Right cardiac atrium (tissue), 5 donors: ENCODE measurements around the gene CEACAM18. TPM values are rescaled to one million over a fixed set of nuclear protein-coding genes. Genes with fewer than 3 reads are reported as not detected.
A peak's percentile ranks its signal among the peaks of the same experiment; 100 is the strongest.

Source experiments
- ATAC-seq, 2 donors: fragments of 200-7000 bp; cut with Tn5 transposase; one replicate each; pipeline versions ENCODE4 v1.8.0 to v1.9.1; 2020; ENCODE audit warnings: moderate library complexity in 2 of 2, mild to moderate bottlenecking in 1 of 2
- DNase-seq, 3 donors: peaks; one replicate each; pipeline ENCODE4 v3.0.0-alpha.2; 2020
- H3K27ac ChIP-seq: one replicate; pipeline ENCODE4 v1.5.1; 2013; ENCODE audit warnings: mild to moderate bottlenecking, low read length, control low read depth, moderate library complexity
- H3K27me3 ChIP-seq: one replicate; pipeline ENCODE4 v1.6.1; 2013; ENCODE audit not compliant: control insufficient read depth, insufficient read depth
- H3K4me1 ChIP-seq: one replicate; pipeline ENCODE4 v1.6.1; 2013; ENCODE audit warnings: low read length; ENCODE audit not compliant: control insufficient read depth, insufficient read depth
- H3K4me3 ChIP-seq: one replicate; pipeline ENCODE4 v1.5.1; 2013; ENCODE audit warnings: low read length, control low read depth
- H3K9me3 ChIP-seq: one replicate; pipeline ENCODE4 v1.6.1; 2013; ENCODE audit warnings: low read length; ENCODE audit not compliant: control insufficient read depth
- WGBS: extraction: QIAGEN DNeasy Blood & Tissue Kit; methylation state at CpG from one replicate; pipeline ENCODE4 v1.1.7; 2013; 5-methylcytosine and 5-hydroxymethylcytosine counted together
- intact Hi-C, 4 donors: fragments of 100-400 bp; cut with DNase I; formaldehyde crosslinking; loops; one replicate each; pipeline versions ENCODE4 v1.11.0 to v1.14.0; 2022 to 2023
- polyA plus RNA-seq: library from polyadenylated mRNA; stranded (reverse); fragments of 200-250 nt; gene quantifications from one replicate; pipeline ENCODE4 v1.2.3, GENCODE V29; 2013
- total RNA-seq, 4 donors: library from RNA; stranded (reverse); fragmentation: NEBNext Ultra II Directional; extraction: Animal tissue kit (Norgen Biotek cat#: 25700); gene quantifications; one replicate each; pipeline ENCODE4 v1.2.1, GENCODE V29; 2021
- donor health status: healthy with polysubstance abuse.
- donor health status: DM: no; HTN: yes; CAD: no.
- donor health status: DM: no; HTN: no; CAD: no.
- donor health status: DM: no; HTN: yes; CAD: no; lungs with severe emphysema.
- donor health status: DM: yes; HTN: yes; CAD: no.

CEACAM18 gene
- total and polyA plus RNA-seq, 5 donors: not detected

DNA sequence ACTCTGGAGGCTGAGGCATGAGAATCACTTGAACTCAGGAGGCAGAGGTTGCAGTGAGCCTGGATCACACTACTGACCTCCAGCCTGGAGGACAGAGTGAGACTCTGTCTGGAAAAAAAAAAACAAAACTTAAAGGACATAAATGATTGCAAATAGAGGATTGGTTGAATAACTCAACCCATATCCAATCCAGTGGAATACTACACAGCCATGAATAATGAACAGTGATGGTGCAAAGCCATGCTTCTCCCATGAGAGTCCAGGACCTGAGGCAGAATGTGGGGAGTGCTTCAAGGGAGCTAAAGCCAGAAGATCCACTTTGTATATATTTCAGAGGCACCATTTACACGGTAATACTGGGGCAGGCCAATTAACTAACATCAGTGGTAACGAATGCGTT is 2.2 kb upstream of the CEACAM18 start:
- WGBS: 92% methylated on average over 3 of the region's 3 CpGs

DNA sequence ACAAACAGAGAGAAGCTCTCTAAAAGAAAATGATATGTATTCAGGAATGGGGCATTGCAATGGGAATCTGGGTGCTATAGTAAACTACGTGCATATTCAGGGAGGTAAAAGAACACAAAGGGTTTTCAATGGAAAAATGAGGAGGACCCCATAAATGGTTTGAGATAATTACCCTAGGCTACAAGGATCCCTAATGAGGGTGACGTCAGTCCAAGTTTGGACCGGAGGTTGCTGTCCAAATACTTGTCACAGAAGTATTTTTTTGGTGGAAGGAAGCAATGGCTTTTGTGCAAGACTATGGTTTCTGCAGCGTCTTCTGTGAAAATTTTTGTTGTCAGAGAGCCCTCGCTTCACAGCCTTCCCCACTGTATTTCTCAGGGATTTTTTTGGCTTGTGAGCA is 995 bp upstream of the CEACAM18 start:
- DNase-seq (no peak), ATAC-seq (no peak)
- H3K27ac ChIP-seq: no peak overlapping the region
- no peaks in the 10 kb centered on the region for H3K27me3 ChIP-seq
- no peaks in the 10 kb centered on the region for H3K9me3 ChIP-seq
- intact Hi-C loops: loop anchor here in 1 of 4 donors (10.0 kb wide), 1 partner anchor 337 kb away; no protein-coding TSS in a partner anchor
- no peak overlapping the region for H3K4me3 ChIP-seq
- WGBS: 55% methylated on average over 5 of the region's 5 CpGs
- no peaks in the 10 kb centered on the region for H3K4me1 ChIP-seq

More for the DNA sequence above, 2.2 kb upstream of the CEACAM18 start:
- H3K27me3 ChIP-seq: no peaks in the 10 kb centered on the region
- ATAC-seq: no peak
- no peak overlapping the region for H3K27ac ChIP-seq
- H3K4me1 ChIP-seq: no peaks in the 10 kb centered on the region
- intact Hi-C loops: loop anchor here in 1 of 4 donors (10.0 kb wide), 1 partner anchor 339 kb away; no protein-coding TSS in a partner anchor
- H3K9me3 ChIP-seq: no peaks in the 10 kb centered on the region
- DNase-seq: no peak
- H3K4me3 ChIP-seq: no peak overlapping the region

DNA sequence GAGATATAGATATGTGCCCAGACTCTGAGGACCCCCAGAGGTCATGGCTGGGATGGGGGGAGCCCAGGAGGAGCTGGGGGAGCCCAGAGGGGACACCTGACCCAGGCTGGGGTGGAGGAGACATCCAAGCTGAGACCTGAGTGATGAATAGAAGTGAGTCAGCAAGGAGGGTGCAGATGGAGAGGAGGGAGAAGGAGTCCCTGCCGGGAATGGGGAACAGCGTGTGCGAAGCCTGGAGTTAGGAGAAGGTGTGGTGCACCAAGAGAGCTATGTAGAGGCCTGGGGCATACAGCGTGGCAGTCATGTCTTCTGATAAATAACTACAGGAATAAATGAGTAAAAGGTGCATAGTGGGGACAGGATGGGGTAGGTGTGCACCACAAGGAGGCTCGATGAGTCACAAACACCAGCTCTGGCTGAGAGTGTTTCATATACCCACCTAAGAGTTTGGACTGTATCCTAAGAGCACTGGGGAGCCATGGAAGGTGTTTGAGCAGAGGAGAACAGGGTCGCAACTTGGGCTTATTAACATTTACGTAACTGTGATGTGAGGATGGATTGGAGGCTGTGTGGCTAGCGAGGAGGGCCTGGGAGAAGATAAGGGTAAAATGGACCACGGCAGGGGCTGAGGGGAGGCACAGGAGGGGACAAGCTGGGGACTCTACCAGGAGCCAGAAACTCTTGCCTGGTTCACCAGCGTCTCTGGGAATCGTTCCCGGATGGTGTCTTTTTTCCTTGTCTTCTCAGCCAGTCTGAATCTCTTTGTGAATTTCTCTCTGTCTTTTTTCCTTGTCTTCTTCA is 1.4 kb downstream of the CEACAM18 start:
- Histone ChIP-seq H3K4me1 (no peaks in the 10 kb centered on the region), H3K4me3 (no peak overlapping the region), H3K27me3 (no peaks in the 10 kb centered on the region), H3K27ac (no peak overlapping the region), H3K9me3 (no peaks in the 10 kb centered on the region)
- no peak for DNase-seq
- intact Hi-C loops: loop anchor here in 1 of 4 donors (10.0 kb wide), 1 partner anchor 335 kb away; no protein-coding TSS in a partner anchor
- peak in 1 of 2 donors; percentile 24 for ATAC-seq
- WGBS: 81% methylated on average over 12 of the region's 12 CpGs

DNA sequence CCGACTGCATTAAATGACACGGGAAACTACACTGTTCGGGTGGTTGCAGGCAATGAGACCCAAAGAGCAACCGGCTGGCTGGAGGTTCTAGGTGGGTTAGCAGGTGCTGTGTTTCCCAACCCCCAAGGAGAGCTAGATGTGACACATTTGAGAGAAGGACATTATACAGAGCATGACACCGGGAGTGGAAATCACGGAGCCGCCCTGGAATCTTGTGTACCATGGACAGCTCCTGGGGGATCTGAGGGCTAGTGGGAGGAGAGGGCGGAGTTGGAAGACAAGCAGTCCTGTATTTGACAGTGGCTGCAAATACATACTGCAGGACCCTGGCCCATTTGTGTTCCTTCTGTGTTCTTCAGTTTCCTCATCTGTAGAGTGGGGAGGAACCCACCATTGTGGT is 2.3 kb downstream of the CEACAM18 start:
- Histone ChIP-seq H3K4me1 (no peaks in the 10 kb centered on the region), H3K27ac (no peak overlapping the region), H3K4me3 (no peak overlapping the region), H3K9me3 (no peaks in the 10 kb centered on the region), H3K27me3 (no peaks in the 10 kb centered on the region)
- DNase-seq (no peak), ATAC-seq (no peak)
- intact Hi-C loops: no loop called here
- 34% methylated on average over 8 of the region's 8 CpGs for WGBS

DNA sequence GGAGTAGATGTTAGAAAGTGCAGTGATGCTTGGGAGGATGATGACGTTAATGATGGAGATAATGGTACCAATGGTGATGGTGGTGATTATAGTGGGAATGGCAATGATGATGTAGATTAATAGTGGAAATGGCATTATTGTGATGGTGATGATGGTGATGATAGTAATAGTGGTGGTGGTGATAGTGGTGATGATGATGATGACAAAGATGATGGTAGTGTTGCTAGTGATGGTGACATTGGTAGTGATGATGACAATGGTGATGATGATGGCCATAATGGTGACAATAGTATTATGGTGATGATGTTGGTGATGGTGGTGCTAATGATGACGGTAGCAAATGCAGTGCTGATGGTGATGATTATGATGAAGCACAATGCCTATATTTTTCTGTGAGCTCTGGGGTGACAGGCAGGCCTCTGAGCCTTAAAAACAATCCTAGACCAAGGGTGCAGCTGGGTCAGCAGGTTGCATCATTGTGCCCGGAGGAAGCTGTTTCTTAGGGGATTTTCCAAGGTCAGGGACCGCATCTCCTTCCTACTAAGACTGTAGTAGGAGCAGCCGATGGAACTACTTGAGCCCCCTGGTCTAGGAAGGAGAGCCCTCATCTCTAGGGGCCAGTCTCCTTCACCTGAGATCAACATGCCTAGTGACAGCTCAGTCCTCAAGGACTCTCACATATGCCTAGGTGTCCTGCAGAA is 7.8 kb downstream of the CEACAM18 start:
- H3K9me3 ChIP-seq: no peaks in the 10 kb centered on the region
- WGBS: 80% methylated on average over 5 of the region's 5 CpGs
- ATAC-seq: no peak
- no peaks in the 10 kb centered on the region for H3K4me1 ChIP-seq
- no peak overlapping the region for H3K27ac ChIP-seq
- H3K4me3 ChIP-seq: no peak overlapping the region
- no peaks in the 10 kb centered on the region for H3K27me3 ChIP-seq
- intact Hi-C loops: no loop called here
- DNase-seq: no peak

DNA sequence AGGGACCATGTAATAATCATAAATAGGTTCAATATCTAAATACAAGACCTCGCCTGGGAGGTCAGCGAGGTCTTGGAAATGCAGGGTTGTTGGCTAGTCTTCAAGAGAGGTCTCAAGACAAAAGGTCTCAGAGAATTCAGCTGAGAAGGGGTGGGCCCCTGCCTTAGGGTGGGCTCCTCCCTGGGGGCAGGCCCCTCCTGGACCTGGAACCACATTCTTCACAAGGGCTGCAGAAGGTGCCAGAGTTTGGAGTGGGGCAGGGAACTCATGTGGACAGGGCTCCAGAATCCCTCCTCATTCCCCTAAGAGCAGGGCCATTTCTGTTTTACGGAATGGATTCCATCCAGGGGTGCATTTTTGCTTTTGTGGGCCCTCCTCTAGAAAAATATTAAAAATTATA is 10.2 kb downstream of the CEACAM18 start:
- Histone ChIP-seq H3K27me3 (no peaks in the 10 kb centered on the region), H3K27ac (no peak overlapping the region), H3K4me1 (no peaks in the 10 kb centered on the region), H3K4me3 (no peak overlapping the region), H3K9me3 (no peaks in the 10 kb centered on the region)
- no peak for ATAC-seq
- WGBS: 61% methylated on average over 3 of the region's 3 CpGs
- intact Hi-C loops: no loop called here
- DNase-seq: no peak

DNA sequence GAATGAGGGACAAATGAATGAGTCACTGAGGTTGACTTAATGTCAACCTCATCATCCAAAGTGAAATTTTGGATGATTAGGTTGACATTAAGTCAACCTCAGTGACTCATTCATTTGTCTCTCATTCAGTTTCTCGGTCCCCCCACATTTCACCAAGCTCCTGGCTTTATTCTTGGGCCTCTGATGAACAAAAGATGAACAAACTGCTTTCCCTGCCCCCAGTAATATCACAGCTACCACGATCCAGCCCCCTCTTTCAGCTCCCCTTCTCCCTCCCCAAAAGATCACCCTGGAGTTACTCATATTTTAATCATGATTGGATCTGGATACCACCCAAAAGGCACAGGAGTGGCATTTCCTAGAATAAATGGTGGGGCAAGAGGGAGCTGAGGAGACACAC is 10.8 kb downstream of the CEACAM18 start:
- H3K4me1 ChIP-seq: no peaks in the 10 kb centered on the region
- H3K27me3 ChIP-seq: no peaks in the 10 kb centered on the region
- no peak for DNase-seq
- H3K9me3 ChIP-seq: no peaks in the 10 kb centered on the region
- intact Hi-C loops: no loop called here
- 40% methylated on average over 2 of the region's 2 CpGs for WGBS
- ATAC-seq: no peak
- H3K27ac ChIP-seq: no peak overlapping the region
- no peak overlapping the region for H3K4me3 ChIP-seq

DNA sequence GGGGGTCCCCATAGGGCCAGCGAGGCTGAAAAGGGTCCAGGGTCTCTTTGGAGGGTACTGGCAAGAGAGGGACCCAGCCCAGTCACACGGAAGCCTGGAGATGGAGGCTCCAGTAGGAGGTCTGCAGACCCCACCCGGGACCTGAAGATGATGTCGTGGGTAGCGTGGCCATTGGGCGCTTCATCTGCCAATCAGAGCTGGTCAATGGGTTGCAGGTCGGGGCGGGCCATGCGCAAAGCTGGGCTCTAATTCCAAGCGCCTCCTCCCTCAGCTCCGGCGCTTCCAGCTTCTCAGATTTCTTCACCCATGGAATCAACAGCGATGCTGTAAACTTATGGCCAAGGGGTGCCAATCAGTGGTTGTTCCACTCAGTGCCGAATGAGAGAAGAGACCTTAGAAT is 12.3 kb downstream of the CEACAM18 start:
- no peaks in the 10 kb centered on the region for H3K4me1 ChIP-seq
- no peak for ATAC-seq
- no peaks in the 10 kb centered on the region for H3K27me3 ChIP-seq
- 46% methylated on average over 14 of the region's 14 CpGs for WGBS
- intact Hi-C loops: no loop called here
- no peak overlapping the region for H3K27ac ChIP-seq
- no peaks in the 10 kb centered on the region for H3K9me3 ChIP-seq
- no peak for DNase-seq
- no peak overlapping the region for H3K4me3 ChIP-seq

DNA sequence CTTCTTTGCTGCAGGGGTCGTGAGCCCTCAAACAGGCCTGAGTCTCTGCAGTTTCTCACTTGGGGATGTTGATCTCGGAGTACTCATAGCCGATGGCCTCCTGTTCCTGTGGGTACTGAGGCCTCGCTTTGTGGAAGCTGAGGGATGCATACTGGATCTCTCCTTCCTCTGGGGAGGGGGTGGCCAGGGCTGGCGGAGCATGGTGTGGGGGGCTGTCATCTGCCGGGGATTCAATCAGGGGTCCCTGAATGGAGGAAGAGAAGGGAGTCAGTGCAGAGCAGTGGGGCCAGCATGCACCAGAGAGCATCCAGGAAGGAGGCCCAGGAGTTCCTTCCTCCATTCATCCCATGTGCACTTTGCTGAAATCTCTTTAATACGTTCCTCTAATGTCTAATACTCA is 13.2 kb downstream of the CEACAM18 start:
- no peaks in the 10 kb centered on the region for H3K4me1 ChIP-seq
- no peaks in the 10 kb centered on the region for H3K27me3 ChIP-seq
- H3K27ac ChIP-seq: no peak overlapping the region
- no peaks in the 10 kb centered on the region for H3K9me3 ChIP-seq
- intact Hi-C loops: no loop called here
- no peak for DNase-seq
- WGBS: 79% methylated on average over 7 of the region's 7 CpGs
- H3K4me3 ChIP-seq: no peak overlapping the region
- no peak for ATAC-seq

DNA sequence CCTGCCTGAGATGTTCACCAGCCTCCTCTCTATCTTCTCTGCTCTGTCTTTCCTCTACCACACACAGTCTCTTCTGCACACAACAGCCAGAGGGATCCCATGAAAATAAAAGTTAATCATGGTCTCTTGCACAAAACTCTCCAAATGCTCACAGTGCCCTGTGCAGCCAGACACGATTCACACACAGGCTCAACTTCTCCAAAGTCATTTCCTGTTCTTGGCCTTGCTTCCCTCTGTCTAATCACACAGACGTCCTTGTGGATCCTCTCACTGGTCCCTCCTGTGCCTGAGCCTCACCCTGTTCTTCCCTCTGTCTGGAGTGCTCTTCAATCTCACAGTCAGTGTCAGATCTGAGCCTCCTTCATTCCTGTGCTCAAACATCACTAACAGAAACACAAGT is 15.4 kb downstream of the CEACAM18 start:
- DNase-seq: no peak
- intact Hi-C loops: no loop called here
- Histone ChIP-seq H3K4me1 (no peaks in the 10 kb centered on the region), H3K4me3 (no peak overlapping the region), H3K27ac (no peak overlapping the region), H3K9me3 (no peaks in the 10 kb centered on the region), H3K27me3 (no peaks in the 10 kb centered on the region)
- 21% methylated on average over 2 of the region's 2 CpGs for WGBS
- no peak for ATAC-seq

DNA sequence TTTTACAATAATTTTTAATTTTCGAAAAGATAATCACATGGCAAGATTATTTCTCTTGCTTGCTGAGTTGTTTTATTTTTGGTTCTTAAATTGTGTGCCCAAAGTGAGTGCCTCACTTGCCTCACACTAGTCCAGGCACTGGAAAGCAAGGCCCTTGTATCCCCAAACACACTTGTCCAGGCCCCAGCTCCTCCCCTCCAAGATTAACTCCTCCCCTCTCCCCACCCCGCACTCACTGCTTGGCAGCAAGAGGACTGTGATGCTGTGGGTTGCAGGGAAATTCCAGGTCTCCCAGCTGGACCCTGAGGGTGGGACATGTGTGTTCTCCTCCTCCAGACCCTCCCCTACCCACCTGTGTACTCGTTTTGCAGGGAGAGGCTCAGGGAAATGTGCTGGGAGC is 19.3 kb downstream of the CEACAM18 start:
- no peak for ATAC-seq
- intact Hi-C loops: no loop called here
- DNase-seq: no peak

More for the DNA sequence above, 19.3 kb downstream of the CEACAM18 start:
- Histone ChIP-seq H3K4me1 (no peaks in the 10 kb centered on the region), H3K4me3 (no peak overlapping the region), H3K27me3 (no peaks in the 10 kb centered on the region), H3K27ac (no peak overlapping the region), H3K9me3 (no peaks in the 10 kb centered on the region)
- WGBS: 36% methylated on average over 3 of the region's 3 CpGs
